ENCODE data around the gene MYRF. TPM values are rescaled to one million over a fixed set of nuclear protein-coding genes. Genes with fewer than 3 reads are reported as not detected.

Gene MYRF
- total RNA-seq, 2 experiments from 2014 or later: 0.25 to 0.57 TPM

GRCh38 chr11:61732705-61733104, 19.7 kb upstream of the MYRF start:
- DNase-seq (no peak), ATAC-seq (no peak)
- ChIA-PET POLR2A (interaction anchor here (1.1 kb wide), 1 partner anchor 94 kb away, joined by 3 read pairs; no protein-coding TSS in a partner anchor), CTCF (interaction anchor here (0.7 to 2.3 kb wide), 26 partner anchors 9 to 1942 kb away, joined by 3 to 32 read pairs (median 4); partner anchors contain the start of gene FEN1)
- no peak overlapping the region for H3K4me3 Mint-ChIP-seq
- H3K36me3 Mint-ChIP-seq (ENCODE audit: low read depth): no peaks in the 10 kb centered on the region
- peaks cover 2% of the 10 kb centered on the region for H3K4me1 Mint-ChIP-seq
- H3K27me3 Mint-ChIP-seq: no peaks in the 10 kb centered on the region
- H3K27ac Mint-ChIP-seq: no peak overlapping the region
- H3K9me3 Mint-ChIP-seq (ENCODE audit: low read depth): no peaks in the 10 kb centered on the region
- intact Hi-C loops (cut with DNase I, micrococcal nuclease): loop anchor here (1.0 to 5.0 kb wide), 4 partner anchors 35 to 94 kb away; partner anchors contain the start of gene DAGLA (in 2 of the 2)

DNA sequence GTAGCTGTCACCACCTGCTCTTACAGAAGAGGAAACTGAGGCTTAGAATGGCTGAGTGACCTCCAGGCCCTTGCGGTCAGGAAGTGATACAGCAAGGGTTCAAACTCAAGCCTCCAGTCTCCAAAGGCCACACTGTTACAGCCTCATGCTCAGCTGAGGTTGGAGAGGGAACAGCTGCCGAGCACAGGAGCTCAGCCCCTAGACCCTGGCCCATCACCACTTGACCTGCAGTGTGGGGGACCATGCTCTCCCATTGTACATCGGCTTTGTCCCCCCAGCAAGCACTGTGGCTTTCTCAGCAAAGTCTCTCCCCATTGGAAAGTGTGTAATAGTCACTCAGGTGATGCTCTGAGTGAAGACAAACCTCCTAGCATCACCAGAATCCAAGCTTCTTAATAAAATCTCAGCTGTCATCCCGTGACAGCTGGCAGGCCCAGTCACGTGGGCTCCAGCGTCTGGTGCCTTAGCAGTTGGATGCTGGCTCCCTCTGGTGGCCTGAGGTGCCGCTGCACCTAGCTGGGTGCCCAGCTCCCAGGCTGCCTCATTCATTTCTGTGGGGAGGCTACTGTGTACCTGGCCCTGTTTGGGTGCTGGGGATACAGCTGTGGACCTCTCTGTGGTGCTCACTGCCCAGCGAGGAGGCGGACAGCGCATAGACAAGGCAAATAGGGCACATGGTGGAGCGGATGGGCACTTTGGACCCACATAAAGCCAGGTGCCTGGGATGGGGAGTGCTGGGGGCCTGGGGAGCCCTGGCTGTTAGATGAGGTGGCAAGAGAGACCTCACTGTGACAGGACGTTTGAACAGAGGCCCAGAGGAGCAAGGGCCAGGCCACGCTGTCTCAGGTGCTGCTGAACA, 19.1 kb upstream of the MYRF start:
- intact Hi-C loops (cut with DNase I, micrococcal nuclease): loop anchor here (1.0 to 5.0 kb wide), 4 partner anchors 36 to 95 kb away; partner anchors contain the start of gene DAGLA (in 2 of the 2)
- H3K36me3 Mint-ChIP-seq (ENCODE audit: low read depth): no peaks in the 10 kb centered on the region
- ATAC-seq: peak; percentile 95
- peak; percentile 92 for DNase-seq
- no peaks in the 10 kb centered on the region for H3K27me3 Mint-ChIP-seq
- H3K4me1 Mint-ChIP-seq: peaks cover 2% of the 10 kb centered on the region
- POLR2A ChIA-PET: interaction anchor here (1.1 kb wide), 1 partner anchor 95 kb away, joined by 3 read pairs; no protein-coding TSS in a partner anchor
- H3K9me3 Mint-ChIP-seq (ENCODE audit: low read depth): no peaks in the 10 kb centered on the region
- H3K27ac Mint-ChIP-seq: no peak overlapping the region
- CTCF ChIA-PET: interaction anchor here (0.6 to 2.3 kb wide), 33 partner anchors 10 to 1943 kb away, joined by 3 to 32 read pairs (median 4); partner anchors contain the start of gene FEN1
- no peak overlapping the region for H3K4me3 Mint-ChIP-seq

- DNase-seq (no peak), ATAC-seq (no peak)
- H3K4me3 Mint-ChIP-seq: no peak overlapping the region
- H3K27me3 Mint-ChIP-seq: no peaks in the 10 kb centered on the region
- ChIA-PET CTCF (interaction anchor here (1.7 to 2.3 kb wide), 4 partner anchors 11 to 56 kb away, joined by 4 to 32 read pairs (median 21); no protein-coding TSS in a partner anchor), POLR2A (no interaction called here)
- H3K36me3 Mint-ChIP-seq (ENCODE audit: low read depth): no peaks in the 10 kb centered on the region
- H3K27ac Mint-ChIP-seq: no peak overlapping the region
- H3K9me3 Mint-ChIP-seq (ENCODE audit: low read depth): no peaks in the 10 kb centered on the region
- intact Hi-C loops (cut with DNase I, micrococcal nuclease): loop anchor here in 1 of 2 experiments (5.0 kb wide), 1 partner anchor 37 kb away; no protein-coding TSS in a partner anchor
- peaks cover 2% of the 10 kb centered on the region for H3K4me1 Mint-ChIP-seq
These were observed 17.7 kb upstream of the MYRF start for GRCh38 chr11:61734767-61735166.

- intact Hi-C loops (cut with DNase I, micrococcal nuclease): no loop called here
- Mint-ChIP-seq H3K4me1 (peaks cover 2% of the 10 kb centered on the region), H3K9me3 (ENCODE audit: low read depth) (no peaks in the 10 kb centered on the region), H3K36me3 (ENCODE audit: low read depth) (no peaks in the 10 kb centered on the region), H3K27ac (no peak overlapping the region), H3K27me3 (no peaks in the 10 kb centered on the region), H3K4me3 (no peak overlapping the region)
- ATAC-seq (no peak), DNase-seq (no peak)
- ChIA-PET POLR2A (no interaction called here), CTCF (no interaction called here)
These were observed 17.0 kb upstream of the MYRF start for GRCh38 chr11:61735391-61735790.

DNA sequence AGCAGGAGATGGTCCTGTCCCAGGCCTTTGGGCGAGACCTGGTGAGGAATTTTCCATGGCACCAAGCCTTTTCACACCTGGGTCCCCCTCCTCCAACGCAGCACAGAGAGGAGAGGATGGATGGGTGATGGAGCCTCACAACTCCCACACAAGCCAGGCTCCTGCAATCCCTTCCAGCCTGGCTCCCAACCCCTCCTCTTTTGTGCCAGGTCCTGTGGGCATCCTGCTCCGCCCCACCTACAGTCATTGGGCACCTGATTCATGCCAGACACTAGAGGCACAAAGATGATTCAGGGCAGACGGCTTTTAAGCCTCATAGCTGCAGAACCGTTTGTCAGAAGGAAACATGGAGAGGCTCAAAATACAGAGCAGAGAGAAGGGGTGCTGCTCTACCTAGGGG, 16.1 kb upstream of the MYRF start:
- no peak for ATAC-seq
- H3K36me3 Mint-ChIP-seq (ENCODE audit: low read depth): no peaks in the 10 kb centered on the region
- no peak overlapping the region for H3K4me3 Mint-ChIP-seq
- CTCF ChIA-PET: no interaction called here
- no peak for DNase-seq
- no peaks in the 10 kb centered on the region for H3K9me3 Mint-ChIP-seq (ENCODE audit: low read depth)
- H3K27ac Mint-ChIP-seq: no peak overlapping the region
- intact Hi-C loops (cut with DNase I, micrococcal nuclease): no loop called here
- POLR2A ChIA-PET: no interaction called here
- peaks cover 2% of the 10 kb centered on the region for H3K4me1 Mint-ChIP-seq
- H3K27me3 Mint-ChIP-seq: no peaks in the 10 kb centered on the region

DNA sequence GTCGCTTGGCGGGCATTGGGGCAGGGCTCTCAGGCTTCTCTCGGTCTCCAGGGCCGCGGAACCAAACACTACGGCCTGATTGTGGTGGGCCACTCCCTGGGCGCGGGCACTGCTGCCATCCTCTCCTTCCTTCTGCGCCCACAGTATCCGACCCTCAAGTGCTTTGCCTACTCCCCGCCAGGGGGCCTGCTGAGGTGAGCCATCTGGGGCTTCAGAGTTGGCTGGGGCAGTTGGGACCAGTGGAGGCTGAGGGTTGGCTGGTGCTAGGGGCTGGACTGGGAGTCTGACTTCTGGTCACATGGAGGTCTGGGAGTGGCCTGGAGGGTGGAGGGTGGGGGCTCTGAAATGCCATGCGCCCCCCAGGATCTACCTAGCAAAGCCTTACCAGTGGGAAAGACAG, 15.3 kb upstream of the MYRF start:
- Mint-ChIP-seq H3K9me3 (ENCODE audit: low read depth) (no peaks in the 10 kb centered on the region), H3K4me1 (peaks cover 2% of the 10 kb centered on the region), H3K4me3 (no peak overlapping the region), H3K36me3 (ENCODE audit: low read depth) (no peaks in the 10 kb centered on the region), H3K27me3 (no peaks in the 10 kb centered on the region), H3K27ac (no peak overlapping the region)
- POLR2A ChIA-PET: no interaction called here
- intact Hi-C loops (cut with DNase I, micrococcal nuclease): no loop called here
- CTCF ChIA-PET: interaction anchor here (0.7 kb wide), 1 partner anchor 38 kb away, joined by 3 read pairs; no protein-coding TSS in a partner anchor
- no peak for ATAC-seq
- no peak for DNase-seq

DNA sequence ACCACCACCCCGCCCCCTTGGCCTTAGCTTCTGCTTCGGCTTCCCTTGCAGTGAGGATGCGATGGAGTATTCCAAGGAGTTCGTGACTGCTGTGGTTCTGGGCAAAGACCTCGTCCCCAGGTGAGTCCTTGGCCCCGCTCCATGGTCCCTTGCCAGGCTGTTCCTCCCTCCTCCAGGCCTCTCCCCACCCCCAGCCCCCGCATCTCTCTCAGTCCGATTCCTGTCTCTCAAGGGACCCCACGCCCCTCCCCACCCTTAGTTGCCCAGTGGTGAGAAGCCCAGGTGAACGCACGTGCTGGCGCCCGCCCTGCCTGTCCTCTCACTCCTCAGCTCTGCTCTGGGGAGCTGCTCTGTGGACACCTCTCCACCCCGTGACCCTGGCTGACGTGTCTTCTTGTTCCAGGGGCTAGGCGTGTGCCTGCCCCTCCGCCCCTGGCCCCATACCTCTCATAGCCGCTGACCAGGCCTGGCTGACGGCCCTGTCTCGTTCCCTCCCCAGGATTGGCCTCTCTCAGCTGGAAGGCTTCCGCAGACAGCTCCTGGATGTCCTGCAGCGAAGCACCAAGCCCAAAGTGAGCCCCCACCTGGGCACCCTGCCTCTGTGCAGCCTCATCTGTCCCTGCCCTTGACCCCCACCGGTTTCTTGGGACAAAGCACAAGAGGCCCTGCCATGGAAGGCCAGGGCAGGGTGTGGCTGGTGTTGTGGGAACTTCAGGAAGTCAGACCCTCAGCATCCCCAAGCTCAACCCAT, 14.6 kb upstream of the MYRF start:
- no peak overlapping the region for H3K4me3 Mint-ChIP-seq
- ChIA-PET CTCF (interaction anchor here (0.7 kb wide), 1 partner anchor 37 kb away, joined by 3 read pairs; no protein-coding TSS in a partner anchor), POLR2A (no interaction called here)
- H3K27me3 Mint-ChIP-seq: no peaks in the 10 kb centered on the region
- intact Hi-C loops (cut with DNase I, micrococcal nuclease): no loop called here
- H3K4me1 Mint-ChIP-seq: peaks cover 2% of the 10 kb centered on the region
- no peaks in the 10 kb centered on the region for H3K9me3 Mint-ChIP-seq (ENCODE audit: low read depth)
- H3K27ac Mint-ChIP-seq: no peak overlapping the region
- DNase-seq: no peak
- ATAC-seq: no peak
- no peaks in the 10 kb centered on the region for H3K36me3 Mint-ChIP-seq (ENCODE audit: low read depth)

DNA sequence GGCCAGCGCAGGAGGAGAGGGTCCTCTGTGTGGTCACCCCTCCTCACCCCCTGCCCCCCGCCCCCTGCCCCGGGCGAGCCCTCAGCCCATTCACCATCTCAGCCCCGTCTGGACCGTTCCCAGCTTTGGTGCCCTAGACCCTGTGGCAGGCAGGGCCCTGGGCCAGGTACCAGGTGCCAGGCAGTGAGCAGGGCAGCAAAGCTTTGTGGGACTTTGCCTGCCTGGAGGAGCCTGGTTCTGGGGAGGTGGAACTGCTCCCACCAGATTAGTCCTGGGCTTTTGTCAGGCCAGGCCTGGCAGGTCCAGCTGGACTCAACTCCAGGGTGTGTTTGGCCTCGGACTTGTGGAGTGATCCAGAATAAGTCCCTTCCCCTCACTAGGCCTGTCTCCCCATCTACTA, 13.7 kb upstream of the MYRF start:
- Mint-ChIP-seq H3K4me1 (no peaks in the 10 kb centered on the region), H3K27me3 (no peaks in the 10 kb centered on the region), H3K9me3 (ENCODE audit: low read depth) (no peaks in the 10 kb centered on the region), H3K27ac (no peak overlapping the region), H3K4me3 (no peak overlapping the region), H3K36me3 (ENCODE audit: low read depth) (no peaks in the 10 kb centered on the region)
- CTCF ChIA-PET: interaction anchor here (1.0 kb wide), 1 partner anchor 30 kb away, joined by 4 read pairs; no protein-coding TSS in a partner anchor
- ATAC-seq: no peak
- intact Hi-C loops (cut with DNase I, micrococcal nuclease): no loop called here
- no peak for DNase-seq
- POLR2A ChIA-PET: no interaction called here

- H3K36me3 Mint-ChIP-seq (ENCODE audit: low read depth): no peaks in the 10 kb centered on the region
These were observed 13.0 kb upstream of the MYRF start for GRCh38 chr11:61739413-61739812.

GRCh38 chr11:61739966-61740365, 12.5 kb upstream of the MYRF start:
- no peak overlapping the region for H3K27ac Mint-ChIP-seq
- ATAC-seq: no peak
- CTCF ChIA-PET: interaction anchor here (1.0 kb wide), 1 partner anchor 32 kb away, joined by 4 read pairs; no protein-coding TSS in a partner anchor
- H3K4me3 Mint-ChIP-seq: no peak overlapping the region
- H3K36me3 Mint-ChIP-seq (ENCODE audit: low read depth): no peaks in the 10 kb centered on the region
- POLR2A ChIA-PET: no interaction called here
- H3K9me3 Mint-ChIP-seq (ENCODE audit: low read depth): no peaks in the 10 kb centered on the region
- intact Hi-C loops (cut with DNase I, micrococcal nuclease): no loop called here
- no peaks in the 10 kb centered on the region for H3K4me1 Mint-ChIP-seq
- DNase-seq: no peak
- no peaks in the 10 kb centered on the region for H3K27me3 Mint-ChIP-seq

More at GRCh38 chr11:61739413-61739812, 13.0 kb upstream of the MYRF start:
- ATAC-seq (no peak), DNase-seq (no peak)
- H3K9me3 Mint-ChIP-seq (ENCODE audit: low read depth): no peaks in the 10 kb centered on the region
- no peaks in the 10 kb centered on the region for H3K27me3 Mint-ChIP-seq
- H3K4me1 Mint-ChIP-seq: no peaks in the 10 kb centered on the region
- intact Hi-C loops (cut with DNase I, micrococcal nuclease): no loop called here
- ChIA-PET CTCF (interaction anchor here (1.0 kb wide), 1 partner anchor 31 kb away, joined by 4 read pairs; no protein-coding TSS in a partner anchor), POLR2A (no interaction called here)
- no peak overlapping the region for H3K4me3 Mint-ChIP-seq
- H3K27ac Mint-ChIP-seq: no peak overlapping the region

- no peaks in the 10 kb centered on the region for H3K9me3 Mint-ChIP-seq (ENCODE audit: low read depth)
- ATAC-seq (no peak), DNase-seq (no peak)
- no peaks in the 10 kb centered on the region for H3K36me3 Mint-ChIP-seq (ENCODE audit: low read depth)
- intact Hi-C loops (cut with DNase I, micrococcal nuclease): no loop called here
- H3K27ac Mint-ChIP-seq: no peak overlapping the region
- no peak overlapping the region for H3K4me3 Mint-ChIP-seq
- ChIA-PET CTCF (interaction anchor here (0.8 kb wide), 1 partner anchor 11 kb away, joined by 3 read pairs; no protein-coding TSS in a partner anchor), POLR2A (interaction anchor here (0.5 kb wide), 1 partner anchor 14 kb away, joined by 3 read pairs; no protein-coding TSS in a partner anchor)
- H3K4me1 Mint-ChIP-seq: no peaks in the 10 kb centered on the region
- H3K27me3 Mint-ChIP-seq: no peaks in the 10 kb centered on the region
These were observed 10.0 kb upstream of the MYRF start for GRCh38 chr11:61742391-61742790.

All from activated CD4-positive, alpha-beta T cell treated with anti-CD3 and anti-CD28 coated beads for 36 hours (primary cell).